Stimulated activated CD4-positive, alpha-beta T cell treated with anti-CD3 and anti-CD28 coated beads, TNF-alpha, amount 100 ng/mL, for 48 hours (primary cell): ENCODE results near the gene SLC10A3.

Experiments
- DNase-seq, 3 donors: peaks; one replicate each; pipeline ENCODE4 v3.0.0-alpha.2; 2020; ENCODE audit warnings: low read depth in 3 of 3

The SLC10A3 gene

DNA sequence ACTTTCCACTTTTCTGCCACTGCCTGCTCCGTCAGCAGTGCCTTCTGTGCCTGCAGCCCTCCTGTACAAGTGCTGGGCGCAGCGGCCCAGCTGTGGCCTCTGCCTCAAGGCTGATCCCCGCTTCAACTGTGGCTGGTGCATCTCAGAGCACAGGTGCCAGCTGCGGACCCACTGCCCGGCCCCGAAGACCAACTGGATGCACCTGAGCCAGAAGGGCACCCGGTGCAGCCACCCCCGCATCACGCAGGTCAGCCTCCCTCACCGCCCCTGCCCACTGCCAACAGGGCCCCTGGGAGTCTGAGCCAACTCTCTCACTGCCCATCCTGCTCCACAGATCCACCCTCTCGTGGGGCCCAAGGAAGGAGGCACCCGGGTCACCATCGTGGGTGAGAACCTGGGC is 24.8 kb downstream of the SLC10A3 start:
- no peak for DNase-seq

GRCh38 chrX:154464806-154465365 is 25.5 kb downstream of the SLC10A3 start:
- DNase-seq: no peak

DNA sequence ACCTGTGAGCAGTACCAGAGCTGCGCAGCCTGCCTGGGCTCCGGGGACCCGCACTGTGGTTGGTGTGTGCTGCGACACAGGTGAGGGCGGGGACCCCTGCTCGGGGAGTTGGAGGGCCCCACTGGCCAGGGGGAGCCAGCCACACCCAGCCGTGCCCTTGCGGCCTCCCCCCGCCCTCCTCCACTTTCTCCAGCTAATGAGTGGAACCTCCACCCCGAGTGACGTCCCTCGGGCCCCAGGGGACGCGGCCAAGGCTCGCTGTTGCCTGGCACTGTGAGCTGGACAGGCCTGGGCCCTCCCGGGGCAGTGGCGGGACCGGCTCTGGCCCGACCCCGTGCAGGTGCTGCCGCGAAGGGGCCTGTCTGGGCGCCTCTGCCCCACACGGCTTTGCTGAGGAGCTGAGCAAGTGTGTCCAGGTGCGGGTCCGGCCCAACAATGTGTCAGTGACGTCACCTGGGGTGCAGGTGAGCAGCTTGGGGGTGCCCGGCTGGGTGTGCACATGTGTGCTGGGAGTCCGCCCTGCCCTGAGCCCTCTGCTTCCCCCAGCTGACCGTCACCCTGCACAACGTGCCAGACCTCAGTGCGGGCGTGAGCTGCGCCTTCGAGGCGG is 26.7 kb downstream of the SLC10A3 start:
- no peak for DNase-seq

DNA sequence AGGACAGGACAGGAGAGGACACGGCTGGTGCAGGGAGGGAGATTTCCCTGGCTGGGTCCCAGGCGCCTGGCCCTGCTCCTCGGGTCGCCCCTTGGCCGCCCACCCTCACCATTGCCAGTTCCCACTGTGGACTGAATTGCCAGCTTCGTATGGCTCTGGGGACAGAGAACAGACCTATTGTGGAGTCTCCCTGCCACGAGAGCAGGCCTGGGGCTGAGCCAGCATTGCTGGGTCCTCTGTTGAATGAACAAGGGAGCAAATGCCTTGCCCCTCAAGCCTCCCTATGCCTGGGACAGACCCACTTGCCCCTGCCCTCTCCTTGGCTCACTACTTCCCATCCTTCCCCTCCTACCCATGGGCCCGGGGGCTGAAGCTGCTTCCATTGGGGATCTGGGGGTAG is 28.0 kb downstream of the SLC10A3 start:
- no peak for DNase-seq

DNA sequence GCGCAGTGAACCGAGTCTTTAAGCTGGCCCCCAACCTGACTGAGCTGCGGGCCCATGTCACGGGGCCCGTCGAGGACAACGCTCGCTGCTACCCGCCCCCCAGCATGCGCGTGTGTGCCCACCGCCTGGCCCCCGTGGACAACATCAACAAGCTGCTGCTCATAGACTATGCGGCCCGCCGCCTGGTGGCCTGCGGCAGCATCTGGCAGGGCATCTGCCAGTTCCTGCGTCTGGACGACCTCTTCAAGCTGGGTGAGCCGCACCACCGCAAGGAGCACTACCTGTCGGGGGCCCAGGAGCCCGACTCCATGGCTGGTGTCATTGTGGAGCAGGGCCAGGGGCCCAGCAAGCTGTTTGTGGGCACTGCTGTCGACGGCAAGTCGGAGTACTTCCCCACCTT is 30.1 kb downstream of the SLC10A3 start:
- no peak for DNase-seq

DNA sequence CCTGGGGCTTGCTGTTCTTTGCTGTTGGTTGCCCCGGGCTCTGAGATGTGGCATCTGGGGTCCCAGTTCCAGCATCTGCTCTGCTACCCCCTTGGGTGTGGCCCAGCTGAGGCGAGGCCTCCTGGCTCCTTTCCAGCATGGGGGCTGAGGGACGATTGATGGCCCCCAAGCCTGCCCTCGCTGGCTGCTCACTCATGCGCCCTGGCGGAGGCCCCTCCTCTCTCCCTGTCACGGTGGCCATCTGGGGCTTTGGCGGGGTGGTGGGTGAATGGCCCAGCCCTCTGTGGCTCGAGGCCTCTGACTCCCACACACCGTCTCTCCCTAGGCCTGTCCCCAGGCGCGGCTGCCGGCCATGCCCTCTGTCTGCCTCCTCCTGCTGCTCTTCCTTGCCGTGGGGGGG is 30.6 kb downstream of the SLC10A3 start:
- no peak for DNase-seq

DNA sequence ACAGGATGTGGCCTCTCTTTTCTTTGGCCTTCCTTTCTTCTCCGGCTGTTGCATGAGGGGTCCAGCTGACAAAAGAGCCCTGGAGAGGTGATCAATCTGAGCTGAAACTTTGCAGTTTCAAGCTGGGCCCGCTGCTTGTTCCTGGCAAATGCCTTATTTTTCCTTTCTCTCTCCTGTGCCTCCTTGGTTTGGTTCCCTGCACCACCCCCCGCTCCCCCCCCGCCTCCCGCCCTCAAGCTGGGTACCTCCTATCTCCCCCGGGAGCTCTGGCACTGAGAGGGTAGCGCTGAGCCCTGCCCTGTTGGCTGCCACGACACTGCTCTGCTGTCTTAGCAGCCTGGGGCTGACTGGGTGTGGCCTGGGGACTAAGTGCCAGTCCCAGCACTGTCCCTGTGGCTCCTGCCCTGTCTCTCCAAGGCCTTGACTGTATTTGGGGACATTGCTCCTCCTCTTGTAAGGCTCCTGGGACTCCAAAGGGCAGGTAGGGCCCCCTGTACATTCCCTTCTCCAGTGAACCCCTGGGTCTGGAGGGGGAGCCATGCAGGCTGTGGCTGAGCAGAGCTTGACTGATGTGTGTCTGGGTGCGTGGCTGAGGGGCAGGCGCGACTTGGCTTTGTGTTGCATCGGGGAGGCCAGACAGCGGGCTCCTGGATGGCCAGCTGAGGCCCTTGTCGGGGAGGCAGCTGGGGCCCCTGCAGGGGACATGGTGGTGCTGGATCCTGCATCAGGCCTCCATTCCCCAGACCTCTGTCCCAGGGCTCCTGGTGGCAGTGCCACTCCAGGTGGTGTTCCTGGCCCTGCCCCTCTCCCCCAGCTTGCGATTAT is 31.3 kb downstream of the SLC10A3 start:
- DNase-seq: no peak

- peak in 2 of 3 donors; percentile 37 to 42 for DNase-seq
These were observed 32.1 kb downstream of the SLC10A3 start, which contains the start of gene PLXNA3 for GRCh38 chrX:154458116-154458953. PLXNA3 (plus strand) TSS chrX:154458281; CDS start chrX:154460184, 1,903 bp downstream.

GRCh38 chrX:154457491-154458115 is 32.8 kb downstream of the SLC10A3 start:
- DNase-seq: no peak

DNA sequence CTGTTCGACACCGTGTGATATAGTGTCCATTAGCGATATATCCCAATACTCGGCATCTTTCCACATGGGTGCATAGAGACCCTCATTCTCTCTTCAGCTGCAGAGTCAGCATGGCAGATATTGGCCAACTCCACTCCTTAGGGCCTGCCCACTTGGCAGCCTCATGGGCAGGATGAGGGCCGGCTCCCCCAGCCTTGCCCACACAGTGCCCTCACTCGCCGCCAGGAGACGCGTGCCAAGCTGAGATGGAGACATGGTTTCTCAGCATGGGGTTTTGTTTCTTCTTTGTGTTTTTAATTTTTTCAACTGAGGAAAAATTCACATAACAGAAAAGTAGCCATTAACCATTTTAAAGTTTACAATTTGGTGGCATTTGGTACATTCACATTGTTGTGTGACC is 37.6 kb downstream of the SLC10A3 start:
- DNase-seq: no peak

DNA sequence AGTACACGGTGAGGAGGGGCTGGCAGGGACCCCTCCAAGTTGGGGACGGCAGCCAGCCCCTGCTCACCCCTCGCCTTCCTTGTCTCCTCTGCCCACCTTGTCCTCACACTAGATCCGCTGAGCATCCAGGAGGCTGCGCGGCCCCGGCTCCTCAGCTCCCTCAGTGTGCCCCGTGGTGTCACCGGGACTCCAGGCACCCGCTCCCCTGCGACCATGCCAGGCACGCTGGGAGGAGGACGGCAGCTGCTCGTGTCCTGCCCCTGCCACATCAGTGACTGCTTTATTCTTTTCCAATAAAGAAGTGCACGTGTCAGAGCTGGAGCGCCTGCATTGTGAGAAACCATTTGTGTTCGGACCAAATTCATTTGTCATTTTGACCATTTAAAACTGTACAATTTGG is 40.1 kb downstream of the SLC10A3 start:
- DNase-seq: no peak

DNA sequence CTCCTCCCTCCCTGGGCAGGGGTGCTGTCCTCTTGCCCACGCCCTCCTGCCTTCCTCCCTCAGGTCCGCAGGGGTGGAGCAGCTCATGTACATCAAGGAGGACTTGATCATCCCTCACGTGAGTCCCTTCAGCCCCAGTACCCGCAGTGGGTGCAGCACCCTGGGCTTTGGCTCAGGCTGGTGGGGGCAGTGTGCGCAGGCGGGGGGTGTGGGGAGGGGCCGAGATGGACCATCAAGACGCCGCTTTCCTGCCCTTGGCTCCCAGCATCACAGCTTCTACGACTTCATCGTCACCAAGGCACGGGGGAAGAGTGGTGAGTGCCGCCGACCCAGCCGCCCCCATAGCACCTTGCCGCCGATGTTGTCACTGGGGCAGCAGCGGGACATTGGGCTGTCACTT is 40.8 kb downstream of the SLC10A3 start:
- DNase-seq: no peak

DNA sequence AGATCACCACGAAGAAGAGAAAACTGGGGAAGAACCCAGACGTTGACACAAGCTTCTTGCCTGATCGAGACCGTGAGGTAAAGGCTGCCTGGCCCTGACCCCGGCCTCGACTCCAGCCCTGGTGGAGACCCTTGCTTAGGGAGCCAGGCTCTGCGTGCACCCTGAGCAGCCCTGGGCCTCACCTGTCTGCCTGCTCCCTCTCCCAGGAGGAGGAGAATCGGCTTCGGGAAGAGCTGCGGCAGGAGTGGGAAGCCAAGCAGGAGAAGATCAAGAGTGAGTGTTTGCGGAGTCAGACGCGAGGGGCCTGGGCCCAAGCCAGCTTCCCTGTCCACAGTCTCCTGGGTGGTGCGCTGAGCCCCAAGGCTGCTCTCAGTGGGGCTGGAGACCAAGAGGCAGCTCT is 41.9 kb downstream of the SLC10A3 start:
- no peak for DNase-seq

GRCh38 chrX:154446430-154446829 is 44.0 kb downstream of the SLC10A3 start:
- no peak for DNase-seq

GRCh38 chrX:154445776-154446175 is 44.7 kb downstream of the SLC10A3 start:
- no peak for DNase-seq

- DNase-seq: no peak
These were observed 45.6 kb downstream of the SLC10A3 start for GRCh38 chrX:154444755-154445246.

- peak in 2 of 3 donors; percentile 37 to 69 for DNase-seq
These were observed 46.3 kb downstream of the SLC10A3 start, which contains the start of gene FAM50A for GRCh38 chrX:154443992-154444754. FAM50A (plus strand) TSS chrX:154444141; CDS start chrX:154444236, 95 bp downstream.

DNA sequence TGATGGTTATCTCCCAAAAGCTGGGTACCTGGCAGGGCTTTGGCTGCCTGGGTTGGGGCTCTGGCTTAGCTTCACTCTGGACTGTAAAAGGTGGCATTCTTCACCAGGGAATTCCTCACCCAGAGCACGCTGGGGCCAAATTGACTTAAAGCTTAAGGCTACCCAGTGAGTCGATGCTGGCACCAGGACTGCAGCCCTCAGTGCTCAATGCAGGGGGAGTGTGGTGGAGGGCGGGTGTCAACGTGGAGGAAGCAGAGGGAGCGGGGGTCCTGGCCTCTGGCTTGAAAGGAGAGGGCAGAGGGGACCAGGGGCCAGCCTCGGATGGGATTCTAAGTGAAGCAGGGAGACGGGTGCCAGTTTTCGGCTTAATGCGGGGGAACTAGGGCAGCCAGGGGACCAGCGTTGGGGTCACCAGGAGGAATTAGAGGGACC is 46.9 kb downstream of the SLC10A3 start:
- no peak for DNase-seq

DNA sequence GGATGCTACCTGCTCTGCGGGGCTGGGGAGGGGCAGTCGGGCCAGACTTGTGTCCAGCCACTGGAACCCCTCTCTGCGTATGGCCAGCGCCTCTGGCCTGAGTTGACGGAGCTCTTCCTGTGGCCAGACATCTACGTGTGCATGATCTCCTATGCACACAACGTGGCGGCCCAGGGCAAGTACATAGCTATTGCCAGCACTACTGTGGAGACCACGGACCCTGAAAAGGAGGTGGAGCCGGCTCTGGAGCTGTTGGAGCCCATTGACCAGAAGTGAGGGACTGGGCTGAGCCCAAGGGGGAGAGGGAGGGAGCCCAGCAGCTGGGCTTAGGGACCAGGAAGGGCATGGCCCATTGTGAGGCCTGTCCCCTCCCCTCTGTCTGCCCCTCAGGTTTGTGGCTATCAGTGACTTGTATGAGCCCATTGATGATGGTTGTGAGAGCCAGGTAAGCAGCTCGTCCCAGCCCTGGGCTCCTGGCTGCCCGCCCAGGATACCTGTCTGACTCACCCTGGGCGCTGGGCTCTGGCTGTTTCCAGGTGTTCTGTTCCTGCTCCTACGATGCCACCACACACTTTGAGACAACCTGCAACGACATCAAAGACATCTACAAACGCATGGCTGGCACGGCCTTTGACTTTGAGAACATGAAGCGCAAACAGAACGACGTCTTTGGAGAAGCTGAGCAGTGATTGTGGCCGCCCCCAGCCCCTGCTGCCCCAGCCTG is 48.3 kb downstream of the SLC10A3 start:
- DNase-seq: no peak

GRCh38 chrX:154441564-154441963 is 48.9 kb downstream of the SLC10A3 start:
- DNase-seq: no peak
